Activated CD8-positive, alpha-beta memory T cell treated with anti-CD3 and anti-CD28 coated beads for 36 hours (primary cell): Measurements from ENCODE around the gene GABRA5. TPM values are rescaled to one million over a fixed set of nuclear protein-coding genes. Genes with fewer than 3 reads are reported as not detected.

Experiments used
- CTCF ChIA-PET: fragments of 350-600 bp; sonication (Branson Sonifier 250); formaldehyde crosslinking; loops from one replicate; lab custom pipeline; 2021; ENCODE audit warnings: antibody characterized with exemption; lab: Charles Lee
- POLR2A ChIA-PET: fragments of 350-600 bp; sonication (Branson Sonifier 250); formaldehyde crosslinking; loops from one replicate; lab custom pipeline; 2021; ENCODE audit warnings: antibody characterized with exemption; lab: Charles Lee
- total RNA-seq, 2 experiments: library from RNA; stranded (reverse); gene quantifications; one replicate each; pipeline ENCODE4 v1.2.3, GENCODE V29; 2021

Gene GABRA5
- total RNA-seq, 2 experiments from 2014 or later: not detected

DNA sequence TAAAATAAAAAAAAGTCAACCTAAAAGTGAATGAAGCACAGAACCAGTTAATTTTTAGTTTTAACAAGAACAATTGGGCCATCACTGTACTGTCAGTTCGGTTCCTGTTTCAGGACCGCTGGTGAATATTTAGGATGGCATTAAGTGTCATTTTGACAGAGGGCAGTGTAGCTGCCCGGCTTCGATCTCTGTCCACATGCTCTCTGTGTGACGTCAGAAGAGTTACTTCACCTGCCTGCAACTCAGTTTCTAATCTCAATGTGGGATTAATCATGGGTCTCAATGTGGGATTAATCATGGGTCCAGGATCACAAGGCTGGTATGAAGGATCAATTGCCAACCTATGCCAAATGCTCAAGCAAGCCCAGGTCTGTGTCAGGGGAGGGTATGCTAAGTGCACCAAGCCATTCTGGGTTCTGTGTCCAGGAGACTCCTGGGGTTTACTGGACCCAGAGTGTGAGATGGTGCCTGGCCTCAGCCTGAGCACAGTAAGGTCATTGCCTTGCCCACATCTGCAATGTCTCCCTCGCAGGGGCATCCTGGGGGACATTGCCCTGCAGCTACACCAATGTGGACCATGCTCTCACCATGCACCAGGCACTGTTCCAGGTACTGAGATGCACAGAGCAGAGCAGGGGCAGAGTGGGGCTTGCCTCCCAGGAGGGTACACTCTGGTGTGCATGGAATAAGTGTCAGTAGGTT lies 8.1 kb downstream of the GABRA5 start:
- ChIA-PET POLR2A (no interaction called here), CTCF (no interaction called here)

DNA sequence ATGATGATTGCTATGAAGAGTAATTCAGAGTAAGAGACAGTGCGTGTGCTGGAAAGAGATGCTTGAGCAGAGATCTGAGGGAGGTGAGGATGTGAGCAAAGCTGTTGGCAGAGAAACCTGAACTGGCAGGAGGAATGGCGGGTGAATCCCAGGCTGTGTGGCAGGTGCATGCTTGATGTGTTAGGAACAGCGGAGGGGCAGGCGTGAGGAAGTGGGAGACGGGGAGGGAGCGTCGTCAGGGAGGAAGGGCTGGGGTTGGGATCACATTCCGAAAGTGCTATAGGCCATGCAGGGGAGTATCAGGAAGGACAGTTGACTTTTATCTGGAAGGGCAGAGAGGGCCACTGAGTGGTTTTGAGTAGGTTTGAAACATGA lies 8.6 kb downstream of the GABRA5 start:
- POLR2A ChIA-PET: no interaction called here
- CTCF ChIA-PET: no interaction called here

DNA sequence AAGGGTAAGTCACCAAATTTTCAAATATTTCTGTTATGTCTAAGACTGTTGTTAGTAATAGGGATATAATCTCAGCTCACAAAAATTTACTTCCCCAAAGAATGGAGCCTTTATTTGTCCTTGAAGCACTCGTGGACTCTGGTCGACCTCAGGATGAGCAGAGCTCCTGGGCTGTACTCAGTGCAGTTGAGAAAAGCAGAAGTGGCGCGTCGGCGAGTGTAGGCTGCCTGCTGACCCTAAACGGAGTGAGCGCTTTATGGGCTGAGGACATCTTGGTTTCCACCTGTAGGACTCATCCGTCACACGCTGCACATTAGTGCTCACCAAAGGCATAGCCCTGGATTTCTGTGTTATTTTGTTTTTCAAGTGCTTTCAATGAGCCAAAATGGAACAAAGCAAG lies 11.0 kb downstream of the GABRA5 start:
- POLR2A ChIA-PET: no interaction called here
- CTCF ChIA-PET: interaction anchor here (1.1 kb wide), 1 partner anchor 17 kb away, joined by 3 read pairs; no protein-coding TSS in a partner anchor

DNA sequence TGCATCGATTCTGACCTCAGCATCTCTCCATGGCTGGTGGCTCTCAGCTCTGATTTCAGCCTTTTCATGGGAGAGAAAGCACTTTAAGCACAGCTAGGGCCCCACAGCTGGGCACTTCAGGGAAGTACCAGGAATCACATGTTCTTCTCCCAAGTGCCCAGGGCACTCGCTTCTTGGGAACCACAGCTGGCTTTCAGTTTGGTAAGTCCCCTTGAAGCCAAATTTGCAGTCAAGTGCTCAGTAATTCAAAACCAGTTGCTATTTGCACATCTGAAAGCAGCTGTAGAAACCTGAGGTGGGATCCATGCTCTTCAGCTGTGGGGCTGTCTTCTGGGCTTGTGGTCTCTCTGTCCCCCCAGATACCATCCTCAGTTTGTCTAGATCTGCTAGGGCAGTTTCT lies 12.8 kb downstream of the GABRA5 start:
- POLR2A ChIA-PET: no interaction called here
- CTCF ChIA-PET: interaction anchor here (1.2 kb wide), 1 partner anchor 10 kb away, joined by 4 read pairs; no protein-coding TSS in a partner anchor

DNA sequence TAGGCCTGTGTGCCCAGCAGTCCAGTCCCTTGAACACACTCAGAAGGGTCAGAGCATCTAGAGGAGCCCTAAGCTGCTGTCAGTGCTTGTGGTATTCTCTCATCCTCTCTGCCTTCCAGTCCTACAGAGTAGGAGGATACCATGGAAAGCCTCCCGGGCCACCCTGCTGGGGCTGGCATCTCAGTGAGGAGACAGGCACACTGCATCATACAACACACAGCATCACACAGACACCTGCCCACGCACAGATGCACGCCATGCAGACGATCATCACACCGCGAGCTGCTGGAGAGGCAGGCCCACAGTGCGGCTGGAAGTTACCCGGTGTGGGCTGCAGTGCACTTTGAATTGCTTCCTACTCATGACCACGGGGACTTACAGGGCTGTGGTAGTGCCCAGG lies 15.2 kb downstream of the GABRA5 start:
- ChIA-PET POLR2A (no interaction called here), CTCF (no interaction called here)

DNA sequence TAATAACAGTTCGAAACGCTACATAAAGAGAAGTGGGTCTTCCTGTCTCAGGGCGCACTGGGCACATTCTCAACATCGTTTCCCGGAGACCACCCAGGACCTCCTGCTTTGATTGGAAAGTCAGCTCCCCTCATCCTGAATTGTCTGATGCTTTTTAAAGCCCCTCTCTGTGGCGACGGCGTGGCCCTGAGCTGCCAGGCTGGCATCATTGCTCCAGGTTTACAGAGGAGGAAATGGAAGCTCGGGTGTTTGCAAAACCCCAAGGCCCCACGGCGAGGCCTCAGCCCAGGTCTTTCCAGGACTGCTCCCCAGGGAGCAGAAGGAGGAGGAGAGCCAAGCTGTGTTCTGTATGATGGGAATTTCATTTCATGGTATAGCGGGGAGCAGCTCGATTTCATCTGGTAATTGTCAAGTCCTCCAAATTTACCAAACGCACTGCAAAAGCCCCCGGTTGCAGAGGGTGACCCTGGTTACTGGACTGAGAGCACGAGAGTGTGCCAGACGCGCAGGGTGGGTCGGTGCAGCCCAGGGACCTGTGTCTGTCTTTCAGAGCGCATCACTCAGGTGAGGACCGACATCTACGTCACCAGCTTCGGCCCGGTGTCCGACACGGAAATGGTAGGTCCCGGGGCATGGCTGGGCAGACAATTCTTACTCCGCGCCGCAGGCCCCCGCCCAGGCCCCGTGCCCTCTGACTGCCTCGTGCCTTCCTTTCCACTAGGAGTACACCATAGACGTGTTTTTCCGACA lies 15.9 kb downstream of the GABRA5 start:
- POLR2A ChIA-PET: no interaction called here
- CTCF ChIA-PET: no interaction called here

DNA sequence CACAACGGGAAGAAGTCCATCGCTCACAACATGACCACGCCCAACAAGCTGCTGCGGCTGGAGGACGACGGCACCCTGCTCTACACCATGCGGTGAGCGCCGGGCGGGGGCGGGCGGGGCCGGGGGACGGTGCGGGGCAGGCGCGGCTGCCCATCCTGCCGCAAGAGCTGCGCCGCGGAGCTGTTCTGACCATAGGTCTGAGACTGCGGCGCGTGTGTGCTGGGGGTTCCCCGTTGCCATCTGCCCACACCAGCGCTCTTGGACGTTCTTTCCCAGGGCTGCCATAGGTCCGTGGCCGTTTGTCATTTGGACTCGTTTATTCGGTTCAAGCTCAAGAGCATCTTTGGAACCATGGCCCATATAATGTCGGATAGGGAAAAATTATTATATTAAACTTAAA lies 16.6 kb downstream of the GABRA5 start:
- ChIA-PET CTCF (no interaction called here), POLR2A (no interaction called here)

DNA sequence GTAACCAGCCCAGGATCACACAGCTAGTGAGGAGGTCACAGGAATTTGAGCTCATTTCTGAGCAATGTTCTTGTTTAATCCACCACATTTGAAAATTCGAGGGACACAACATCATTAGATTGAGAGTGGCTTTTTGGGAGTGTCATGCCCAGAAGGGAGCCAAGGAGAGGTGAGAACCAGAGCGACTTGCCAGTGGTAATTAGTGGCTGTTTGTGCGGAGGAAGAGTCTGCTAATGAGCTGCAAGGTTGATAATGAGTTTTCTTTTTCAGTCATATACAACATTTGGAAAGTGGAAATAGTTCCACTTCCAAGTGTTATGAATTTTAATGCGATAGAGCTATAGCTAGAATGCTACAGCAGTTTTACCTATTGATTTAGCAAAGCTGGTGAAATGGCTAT lies 19.7 kb downstream of the GABRA5 start:
- ChIA-PET CTCF (no interaction called here), POLR2A (no interaction called here)

DNA sequence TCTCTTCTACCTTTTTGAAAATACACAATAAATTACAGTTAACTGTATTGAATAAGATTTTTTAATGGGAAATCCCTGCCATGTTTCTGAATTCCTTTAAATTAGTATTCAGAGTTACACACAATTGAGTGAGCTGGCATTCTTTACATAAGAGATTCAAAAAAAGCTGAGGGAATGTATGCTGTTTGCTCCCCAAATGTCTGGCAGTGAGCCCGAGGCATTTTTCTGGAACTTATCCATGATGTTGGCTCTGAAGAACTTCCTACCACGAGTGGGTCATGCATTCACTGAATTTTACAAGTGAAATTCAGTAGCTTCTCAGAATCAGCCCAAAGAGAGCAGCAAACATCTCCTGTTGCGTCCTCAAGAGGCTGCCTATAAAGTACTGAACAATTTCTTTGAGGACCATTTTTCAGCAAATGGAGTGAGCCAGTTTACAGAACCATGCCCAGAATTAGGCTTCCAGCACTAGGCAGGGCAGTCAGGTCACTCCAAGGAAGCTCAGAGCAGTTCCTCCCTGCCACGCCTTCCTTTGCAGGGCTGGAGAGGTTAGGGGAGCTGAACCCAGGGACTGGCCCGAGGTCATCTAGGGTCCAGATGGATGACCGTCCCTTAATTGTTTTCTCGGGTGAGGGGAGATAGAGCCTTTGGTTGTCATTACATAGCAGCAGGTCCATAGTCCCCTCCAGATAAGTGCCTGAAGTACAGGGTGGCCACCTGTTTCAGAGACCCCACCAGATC lies 21.2 kb downstream of the GABRA5 start:
- POLR2A ChIA-PET: no interaction called here

DNA sequence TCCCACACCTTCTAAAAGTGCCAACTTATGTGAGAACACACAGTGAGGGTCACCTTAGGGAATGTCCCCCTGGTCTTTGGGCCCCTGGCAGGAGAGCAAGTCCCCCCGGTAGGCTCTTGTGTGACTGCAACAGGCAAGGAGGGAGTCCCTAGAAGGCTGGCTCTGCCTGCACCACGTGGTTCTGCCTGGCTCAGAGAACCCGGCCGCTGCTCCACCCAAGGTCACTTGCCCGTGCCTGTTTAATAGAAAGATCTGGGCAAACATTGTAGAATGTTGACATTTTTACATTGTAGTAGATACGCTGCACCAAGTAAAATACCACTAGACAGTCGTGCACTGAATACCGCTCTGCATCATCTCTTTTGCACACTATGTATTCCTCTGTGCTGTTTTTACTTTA lies 21.9 kb downstream of the GABRA5 start:
- ChIA-PET POLR2A (no interaction called here), CTCF (interaction anchor here (1.0 kb wide), 1 partner anchor 9 kb away, joined by 4 read pairs; no protein-coding TSS in a partner anchor)

More for the DNA sequence above, 21.2 kb downstream of the GABRA5 start:
- CTCF ChIA-PET: no interaction called here

DNA sequence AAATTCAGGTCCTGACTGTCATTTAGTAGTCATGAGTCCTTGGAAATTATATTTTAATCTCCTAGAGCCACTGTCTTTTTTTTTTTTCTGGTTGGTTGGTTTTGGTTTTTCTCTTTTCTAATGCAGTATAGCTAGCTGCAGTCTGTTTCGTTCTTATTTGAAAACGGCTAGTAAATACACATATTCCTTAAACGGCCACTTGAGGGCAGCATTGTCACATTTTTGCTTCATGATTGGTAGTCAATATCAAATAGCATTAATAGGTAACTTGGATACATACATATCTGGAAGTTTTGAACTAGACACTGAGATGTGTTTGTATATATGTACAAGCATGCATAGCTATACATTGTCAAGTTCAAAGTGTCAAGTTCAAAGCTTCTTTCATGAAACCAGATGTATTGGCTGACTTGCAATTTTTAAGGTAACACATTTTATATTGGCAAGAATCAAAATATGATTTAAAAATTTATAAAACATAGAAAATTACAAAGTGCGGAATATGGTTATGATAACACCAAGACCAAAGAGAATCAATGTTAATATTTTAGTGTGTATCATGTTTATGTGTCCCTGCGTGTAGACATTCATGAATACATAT lies 22.5 kb downstream of the GABRA5 start:
- ChIA-PET POLR2A (no interaction called here), CTCF (interaction anchor here (1.0 to 1.1 kb wide), 2 partner anchors 10 to 43 kb away, joined by 3 to 4 read pairs; no protein-coding TSS in a partner anchor)

DNA sequence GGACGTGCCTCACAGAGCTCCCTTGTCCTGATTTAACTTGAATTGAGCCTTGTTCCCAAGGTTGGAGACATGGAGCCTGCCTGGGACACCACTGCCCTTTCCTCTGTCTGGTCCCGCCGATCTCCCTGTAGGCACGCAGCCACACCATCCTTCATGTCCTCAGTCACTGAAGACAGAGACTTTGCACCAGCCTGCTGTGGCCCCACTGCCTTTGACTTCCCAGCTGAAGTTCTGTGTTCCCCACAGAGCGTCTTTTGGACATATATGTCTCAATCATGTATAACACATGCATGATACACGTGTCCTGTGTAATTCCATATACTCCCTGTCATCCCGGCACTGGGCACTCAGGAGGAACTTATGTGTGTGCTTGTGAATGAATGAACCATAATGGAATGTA lies 23.6 kb downstream of the GABRA5 start:
- CTCF ChIA-PET: interaction anchor here (1.1 to 1.6 kb wide), 2 partner anchors 24 to 42 kb away, joined by 3 read pairs; no protein-coding TSS in a partner anchor
- POLR2A ChIA-PET: no interaction called here

DNA sequence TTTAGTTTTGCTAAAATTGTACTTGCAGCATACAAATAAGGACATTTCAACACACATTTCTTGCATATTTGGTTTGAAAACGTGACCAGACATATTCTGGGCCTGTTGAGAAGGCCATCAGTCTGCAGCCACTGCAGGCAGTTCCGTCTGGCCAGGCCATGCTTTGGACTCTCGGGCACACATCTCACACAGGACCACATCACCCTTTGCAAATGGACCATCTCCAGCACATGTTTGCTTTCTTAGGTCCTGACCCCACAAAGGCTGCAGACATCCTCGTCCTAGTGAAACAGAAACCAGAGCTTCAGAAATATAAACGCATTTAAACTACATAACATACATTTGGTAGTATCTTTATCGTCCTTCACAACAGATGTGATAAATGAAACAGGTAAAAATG lies 24.1 kb downstream of the GABRA5 start:
- ChIA-PET POLR2A (no interaction called here), CTCF (interaction anchor here (1.6 kb wide), 1 partner anchor 23 kb away, joined by 3 read pairs; no protein-coding TSS in a partner anchor)

DNA sequence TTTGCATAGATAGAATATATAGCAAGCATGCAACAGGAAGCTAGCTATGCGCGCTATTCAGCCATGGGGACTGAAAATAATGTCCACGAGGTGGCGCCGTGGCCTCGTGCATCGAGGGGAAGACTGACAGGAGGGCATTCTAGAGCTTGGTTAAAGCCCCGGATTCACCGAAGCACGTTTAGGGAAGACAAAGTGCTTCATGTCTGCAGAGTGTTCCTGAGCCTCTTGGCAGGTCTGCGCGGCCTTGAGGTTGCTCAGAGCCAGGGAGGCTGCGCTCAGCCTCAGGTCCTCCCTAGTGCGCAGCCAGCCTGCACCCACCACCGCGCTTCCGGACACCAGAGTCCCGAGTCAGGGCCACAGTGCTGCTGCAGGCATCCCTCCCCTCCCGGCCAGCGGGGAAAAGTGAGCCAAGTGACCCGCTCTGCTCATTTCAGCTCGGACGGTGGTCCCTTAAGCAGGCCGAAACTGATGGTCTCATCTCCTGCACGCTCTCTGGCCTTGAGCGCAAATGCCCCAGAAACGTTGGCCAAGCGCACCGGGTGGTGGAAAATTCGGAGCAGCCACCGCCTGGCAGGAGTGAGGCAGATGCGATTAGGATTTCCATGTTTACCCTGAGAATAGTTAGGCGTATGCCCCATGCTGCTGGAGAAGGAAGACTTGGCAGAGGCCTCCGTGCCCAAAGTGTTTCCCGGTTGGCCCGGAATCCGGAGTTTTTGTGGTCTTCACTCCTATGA lies 24.8 kb downstream of the GABRA5 start:
- POLR2A ChIA-PET: no interaction called here
- CTCF ChIA-PET: interaction anchor here (1.6 kb wide), 1 partner anchor 23 kb away, joined by 3 read pairs; no protein-coding TSS in a partner anchor

DNA sequence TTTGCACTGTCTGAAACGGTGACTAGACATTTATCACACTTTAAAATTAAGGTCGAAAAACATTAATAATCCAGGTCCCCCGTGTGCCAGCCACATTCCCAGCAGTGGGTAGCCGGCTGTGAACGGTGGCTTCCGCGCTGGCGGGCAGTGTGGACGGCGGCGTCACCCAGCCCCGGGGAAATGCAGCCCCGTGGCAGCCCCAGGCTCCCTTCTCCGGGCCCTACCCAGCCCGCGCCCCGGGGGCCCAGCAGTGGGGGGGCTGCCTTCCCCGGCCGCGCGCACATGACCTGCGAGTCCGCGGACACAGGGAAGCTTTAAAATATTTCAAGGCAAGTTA lies 25.3 kb downstream of the GABRA5 start:
- POLR2A ChIA-PET: no interaction called here
- CTCF ChIA-PET: no interaction called here

DNA sequence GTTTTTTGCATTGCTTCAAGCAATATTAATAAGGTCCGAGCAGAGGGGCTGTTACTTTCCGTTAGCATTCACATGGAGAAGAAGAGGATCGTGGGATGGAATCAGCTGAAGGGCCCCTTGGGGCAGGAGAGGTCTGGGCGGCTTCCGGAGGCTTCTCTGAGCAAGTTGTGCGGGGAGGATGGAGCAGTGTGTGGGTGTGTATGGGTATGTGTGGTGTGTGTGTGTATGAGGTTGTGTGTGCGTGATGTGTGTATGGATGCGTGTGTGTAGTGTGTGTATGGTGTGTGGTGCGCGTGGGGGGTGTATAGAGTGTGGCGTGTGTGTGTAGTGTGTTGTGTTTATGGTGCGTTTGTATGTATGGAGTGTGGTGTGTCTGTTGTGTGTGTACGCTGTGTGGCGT lies 25.8 kb downstream of the GABRA5 start:
- POLR2A ChIA-PET: no interaction called here

DNA sequence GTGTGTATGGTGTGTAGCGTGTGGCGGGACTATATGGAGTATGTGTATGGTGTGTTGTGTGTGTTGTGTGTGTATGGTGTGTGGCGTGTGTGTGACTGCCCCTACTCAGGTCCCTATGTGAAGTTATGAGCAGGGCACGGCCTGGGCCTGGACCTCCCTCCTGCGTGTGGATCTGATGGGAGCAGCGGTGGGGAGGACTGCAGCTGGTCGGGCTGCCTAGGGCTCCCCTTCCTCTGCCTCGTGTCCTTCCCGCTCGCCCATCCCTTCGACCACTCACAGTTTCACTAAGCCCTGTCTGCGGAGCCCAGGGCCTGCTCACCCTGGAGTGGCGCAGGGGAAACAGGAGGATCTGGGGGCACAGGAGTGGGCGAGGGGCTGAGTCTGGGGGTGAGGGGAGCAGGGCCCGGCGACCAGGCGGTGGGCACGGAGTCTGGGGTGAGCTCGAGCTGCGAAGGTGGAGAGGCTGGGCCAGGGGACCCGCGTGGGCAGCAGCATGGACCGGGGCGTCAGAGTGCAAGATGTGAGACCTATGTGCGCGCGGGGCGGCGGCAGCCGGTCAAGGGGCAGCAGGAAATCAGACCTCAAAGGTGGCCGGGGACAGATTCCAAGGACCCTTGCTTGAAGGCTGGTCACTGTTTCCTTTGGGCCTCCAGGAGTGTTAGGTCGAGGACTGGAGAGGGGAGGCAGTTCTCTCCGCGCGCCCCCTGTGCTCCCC lies 26.6 kb downstream of the GABRA5 start:
- POLR2A ChIA-PET: no interaction called here
- CTCF ChIA-PET: no interaction called here

More for the DNA sequence above, 25.8 kb downstream of the GABRA5 start:
- CTCF ChIA-PET: no interaction called here

DNA sequence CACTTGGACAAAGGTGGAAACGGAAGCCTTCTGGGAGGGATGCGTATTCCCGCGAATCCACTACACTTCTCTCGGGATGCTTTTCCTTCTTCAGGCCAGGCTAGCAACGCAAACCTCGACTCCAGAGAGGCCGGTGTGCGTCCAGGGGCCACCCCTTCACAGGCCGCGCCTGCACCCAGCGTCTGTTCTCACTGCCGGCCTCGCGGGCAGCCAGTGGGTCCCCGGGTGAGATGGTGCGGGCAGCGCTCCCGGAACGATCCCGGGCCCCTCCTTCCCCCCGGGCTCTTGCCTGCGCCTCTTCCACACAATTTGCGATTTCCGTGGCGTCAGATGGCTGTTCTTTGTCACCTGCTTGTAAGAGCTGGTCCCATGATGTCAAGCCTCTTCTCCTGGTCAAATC lies 27.3 kb downstream of the GABRA5 start:
- POLR2A ChIA-PET: no interaction called here
- CTCF ChIA-PET: no interaction called here
